Measurements from ENCODE around the gene HAPSTR1.

The HAPSTR1 gene

DNA sequence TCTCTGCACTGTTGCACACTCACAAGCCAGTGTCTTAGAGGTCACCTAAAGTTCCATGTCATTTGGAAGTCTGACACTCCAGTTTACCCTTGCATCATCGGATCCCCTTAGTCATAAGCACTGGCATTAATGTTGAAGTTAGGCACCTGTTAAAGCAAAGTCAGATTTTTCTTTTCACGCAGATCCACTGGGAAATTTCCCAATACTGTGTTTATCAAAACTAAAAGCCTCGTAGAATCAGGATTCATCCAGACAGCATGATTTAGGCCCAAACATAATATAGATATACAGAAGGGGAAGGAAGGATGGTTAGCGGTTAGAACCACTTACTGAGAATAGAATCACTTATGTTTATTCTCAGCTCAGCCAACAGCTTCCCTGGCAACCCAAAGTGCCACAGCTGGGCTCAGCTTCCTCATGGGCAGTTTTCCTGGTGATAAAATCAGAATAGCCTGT, 30.1 kb upstream of the HAPSTR1 start:
- DNase-seq (ENCODE audit: extremely low spot score): no peak
- CTCF ChIA-PET: no interaction called here
- POLR2A ChIA-PET: interaction anchor here (1.8 kb wide), 1 partner anchor 30 kb away, joined by 6 read pairs; the partner anchor contains the start of gene HAPSTR1
- TF ChIP-seq NFRKB (IDR thresholded peaks at IDR 0.05) (no peak), SP1 (IDR thresholded peaks at IDR 0.05) (no peak), LEF1 (IDR thresholded peaks at IDR 0.05; ENCODE audit: borderline replicate concordance) (no peak), ELF4 (IDR thresholded peaks at IDR 0.05) (no peak)

- CTCF ChIA-PET: no interaction called here
- POLR2A ChIA-PET: no interaction called here
- no peak for DNase-seq (ENCODE audit: extremely low spot score)
- TF ChIP-seq LEF1 (IDR thresholded peaks at IDR 0.05; ENCODE audit: borderline replicate concordance) (no peak), SUZ12 (IDR thresholded peaks at IDR 0.05) (no peak), ARNT (IDR thresholded peaks at IDR 0.05) (no peak), ZNF384 (IDR thresholded peaks at IDR 0.05) (no peak), FOXK2 (IDR thresholded peaks at IDR 0.05) (no peak), FOXM1 (IDR thresholded peaks at IDR 0.05; ENCODE audit: borderline replicate concordance) (no peak), CTBP1 (IDR thresholded peaks at IDR 0.05; ENCODE audit: borderline replicate concordance) (no peak), HDGF (IDR thresholded peaks at IDR 0.05; ENCODE audit: borderline replicate concordance) (no peak), L3MBTL2 (conservative IDR thresholded peaks at IDR 0.05) (no peak)
Observed at GRCh38 chr16:9062301-9062700, 29.1 kb upstream of the HAPSTR1 start.

DNA sequence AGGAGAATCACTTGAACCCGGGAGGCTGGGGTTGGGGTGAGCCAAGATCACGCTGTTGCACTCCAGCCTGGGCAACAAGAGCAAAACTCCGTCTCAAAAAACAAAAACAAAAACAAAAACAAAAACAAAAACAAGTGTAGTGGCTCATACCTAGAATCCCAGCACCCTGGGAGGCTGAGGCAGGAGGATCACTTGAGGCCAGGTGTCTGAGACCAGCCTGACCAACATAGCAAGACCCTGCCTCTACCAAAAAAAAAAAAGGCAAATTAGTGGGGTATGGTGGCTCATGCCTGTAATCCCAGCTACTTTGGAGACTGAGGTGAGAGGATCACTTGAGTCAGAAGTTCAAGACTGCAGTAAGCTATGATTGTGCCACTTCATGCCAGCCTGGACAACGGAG, 26.4 kb upstream of the HAPSTR1 start:
- no peak for DNase-seq (ENCODE audit: extremely low spot score)
- ChIA-PET POLR2A (interaction anchor here (1.9 kb wide), 1 partner anchor 26 kb away, joined by 9 read pairs; the partner anchor contains the start of gene HAPSTR1), CTCF (no interaction called here)
- TF ChIP-seq HDGF (IDR thresholded peaks at IDR 0.05; ENCODE audit: borderline replicate concordance) (no peak), ELF4 (IDR thresholded peaks at IDR 0.05) (no peak), FOXA1 (IDR thresholded peaks at IDR 0.05) (no peak)

DNA sequence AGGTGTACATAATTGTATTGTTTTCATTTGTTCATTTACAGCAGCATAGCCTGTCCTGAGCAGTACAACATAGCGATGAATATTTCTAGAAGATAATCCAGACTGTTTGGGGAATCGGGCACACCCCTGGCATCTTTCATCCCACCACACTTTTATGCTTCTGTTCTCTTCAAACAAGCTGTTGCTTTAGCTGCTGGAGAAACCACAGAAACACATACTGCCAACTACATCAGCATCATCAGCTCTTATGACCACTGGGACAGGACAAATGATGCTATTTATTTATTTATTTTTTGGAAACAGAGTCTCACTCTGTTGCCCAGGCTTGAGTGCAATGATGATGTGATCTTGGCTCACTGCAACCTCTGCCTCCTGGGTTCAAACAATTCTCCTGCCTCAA, 22.6 kb upstream of the HAPSTR1 start:
- CTCF ChIA-PET: no interaction called here
- TF ChIP-seq CTBP1 (IDR thresholded peaks at IDR 0.05; ENCODE audit: borderline replicate concordance) (no peak), FOXM1 (IDR thresholded peaks at IDR 0.05; ENCODE audit: borderline replicate concordance) (no peak), TARDBP (IDR thresholded peaks at IDR 0.05) (no peak)
- POLR2A ChIA-PET: no interaction called here
- DNase-seq (ENCODE audit: extremely low spot score): no peak

GRCh38 chr16:9070254-9070653, 21.2 kb upstream of the HAPSTR1 start:
- ChIA-PET POLR2A (no interaction called here), CTCF (no interaction called here)
- no peak for DNase-seq (ENCODE audit: extremely low spot score)
- TF ChIP-seq FOXM1 (IDR thresholded peaks at IDR 0.05; ENCODE audit: borderline replicate concordance) (no peak), FOXA1 (IDR thresholded peaks at IDR 0.05) (no peak), BHLHE40 (IDR thresholded peaks at IDR 0.05; ENCODE audit: borderline replicate concordance) (no peak), L3MBTL2 (conservative IDR thresholded peaks at IDR 0.05) (no peak), ZNF384 (IDR thresholded peaks at IDR 0.05) (no peak), FOXK2 (IDR thresholded peaks at IDR 0.05) (no peak), HDGF (IDR thresholded peaks at IDR 0.05; ENCODE audit: borderline replicate concordance) (no peak), LEF1 (IDR thresholded peaks at IDR 0.05; ENCODE audit: borderline replicate concordance) (no peak), NFRKB (IDR thresholded peaks at IDR 0.05) (no peak), ELF4 (IDR thresholded peaks at IDR 0.05) (no peak), ARNT (IDR thresholded peaks at IDR 0.05) (no peak), TARDBP (IDR thresholded peaks at IDR 0.05) (no peak), SP1 (IDR thresholded peaks at IDR 0.05) (no peak), SUZ12 (IDR thresholded peaks at IDR 0.05) (no peak), PKNOX1 (IDR thresholded peaks at IDR 0.05) (no peak)

DNA sequence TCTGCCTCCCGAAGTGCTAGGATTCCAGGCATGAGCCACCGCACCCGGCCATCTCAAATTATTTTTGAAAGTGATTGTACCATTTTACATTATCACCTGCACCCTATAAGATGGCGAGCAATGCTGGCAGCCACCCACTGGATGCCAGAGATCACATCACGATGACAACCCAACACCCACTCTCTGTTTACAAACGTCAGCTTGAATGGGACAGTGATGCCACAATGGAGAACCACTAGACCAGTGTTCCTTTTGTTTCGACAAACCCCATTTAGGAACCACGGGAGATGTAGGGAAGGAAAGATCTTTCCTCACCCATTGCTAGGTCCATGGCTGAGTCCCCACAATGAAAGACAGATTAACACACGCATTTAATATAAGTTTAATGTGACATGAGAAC, 20.1 kb upstream of the HAPSTR1 start:
- CTCF ChIA-PET: no interaction called here
- TF ChIP-seq PKNOX1 (IDR thresholded peaks at IDR 0.05): no peak
- TF ChIP-seq ARNT (IDR thresholded peaks at IDR 0.05): no peak
- TF ChIP-seq ZNF384 (IDR thresholded peaks at IDR 0.05): no peak
- no peak for TF ChIP-seq SUZ12 (IDR thresholded peaks at IDR 0.05)
- TF ChIP-seq HDGF (IDR thresholded peaks at IDR 0.05; ENCODE audit: borderline replicate concordance): no peak
- TF ChIP-seq ELF4 (IDR thresholded peaks at IDR 0.05): no peak
- no peak for TF ChIP-seq TARDBP (IDR thresholded peaks at IDR 0.05)
- no peak for TF ChIP-seq CTBP1 (IDR thresholded peaks at IDR 0.05; ENCODE audit: borderline replicate concordance)
- TF ChIP-seq L3MBTL2 (conservative IDR thresholded peaks at IDR 0.05): no peak
- TF ChIP-seq BHLHE40 (IDR thresholded peaks at IDR 0.05; ENCODE audit: borderline replicate concordance): no peak
- no peak for TF ChIP-seq FOXM1 (IDR thresholded peaks at IDR 0.05; ENCODE audit: borderline replicate concordance)
- TF ChIP-seq LEF1 (IDR thresholded peaks at IDR 0.05; ENCODE audit: borderline replicate concordance): no peak
- TF ChIP-seq NFRKB (IDR thresholded peaks at IDR 0.05): no peak
- no peak for DNase-seq (ENCODE audit: extremely low spot score)
- POLR2A ChIA-PET: interaction anchor here (1.7 kb wide), 1 partner anchor 20 kb away, joined by 6 read pairs; the partner anchor contains the start of gene HAPSTR1

DNA sequence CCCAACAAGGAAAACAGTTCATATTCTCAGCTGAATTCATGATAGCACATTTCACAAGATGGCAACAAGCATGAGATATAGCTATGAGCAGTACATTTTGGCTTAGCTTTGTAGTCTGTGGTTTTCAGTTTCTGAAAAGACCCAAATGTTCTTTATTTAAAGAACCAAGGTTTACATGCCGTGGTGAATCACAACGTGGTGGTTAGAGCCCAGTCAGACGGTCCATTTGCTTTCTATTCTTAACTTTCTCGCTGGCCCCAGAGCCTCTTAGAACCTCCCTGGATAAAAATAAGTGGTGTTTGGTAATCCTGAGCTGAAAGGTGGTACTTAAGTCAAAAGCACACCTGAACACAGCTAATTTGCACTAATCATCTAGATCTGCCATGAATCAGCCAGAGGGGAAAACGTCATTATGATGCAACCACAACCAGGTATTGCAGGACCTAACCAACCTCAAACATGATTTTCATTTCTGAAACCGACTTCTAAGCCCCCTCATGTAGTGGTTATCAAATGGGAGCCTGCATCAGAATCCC, 18.6 kb upstream of the HAPSTR1 start:
- TF ChIP-seq ZNF384 (IDR thresholded peaks at IDR 0.05) (no peak), HDGF (IDR thresholded peaks at IDR 0.05; ENCODE audit: borderline replicate concordance) (no peak), CTBP1 (IDR thresholded peaks at IDR 0.05; ENCODE audit: borderline replicate concordance) (no peak), TARDBP (IDR thresholded peaks at IDR 0.05) (no peak), ARNT (IDR thresholded peaks at IDR 0.05) (no peak), FOXK2 (IDR thresholded peaks at IDR 0.05) (no peak), NFRKB (IDR thresholded peaks at IDR 0.05) (no peak), FOXM1 (IDR thresholded peaks at IDR 0.05; ENCODE audit: borderline replicate concordance) (no peak), PKNOX1 (IDR thresholded peaks at IDR 0.05) (no peak), ELF4 (IDR thresholded peaks at IDR 0.05) (no peak), FOXA1 (IDR thresholded peaks at IDR 0.05) (no peak), L3MBTL2 (conservative IDR thresholded peaks at IDR 0.05) (no peak), BHLHE40 (IDR thresholded peaks at IDR 0.05; ENCODE audit: borderline replicate concordance) (no peak), SUZ12 (IDR thresholded peaks at IDR 0.05) (no peak), SP1 (IDR thresholded peaks at IDR 0.05) (no peak), LEF1 (IDR thresholded peaks at IDR 0.05; ENCODE audit: borderline replicate concordance) (no peak)
- CTCF ChIA-PET: no interaction called here
- no peak for DNase-seq (ENCODE audit: extremely low spot score)
- POLR2A ChIA-PET: interaction anchor here (1.7 kb wide), 1 partner anchor 19 kb away, joined by 6 read pairs; the partner anchor contains the start of gene HAPSTR1
